A549 (cell line): ENCODE data around the gene CCDC160. TPM values are rescaled to one million over a fixed set of nuclear protein-coding genes. Genes with fewer than 3 reads are reported as not detected.

Source experiments
- ATAC-seq, 2 experiments: fragments of 200-7000 bp in 1 of 2; fragments of >200 bp in 1 of 2; cut with Nextera tagmentation in 1 of 2; cut with Tn5 transposase in 1 of 2; 3 replicates each; pipeline versions ENCODE4 v1.8.0 to v1.9.1; 2018 to 2020; ENCODE audit warnings: mild to moderate bottlenecking in 1 of 2, moderate library complexity in 1 of 2
- CTCF ChIA-PET: fragments of 300-600 bp; sonication (Branson Sonifier 250); formaldehyde crosslinking; extraction: SDS; loops from one replicate; lab custom pipeline; 2021; ENCODE audit warnings: antibody characterized with exemption, inconsistent platforms; lab: Yijun Ruan, JAX
- POLR2A ChIA-PET: fragments of 350-600 bp; formaldehyde crosslinking; extraction: SDS; loops from one replicate; lab custom pipeline; 2021; ENCODE audit warnings: antibody characterized with exemption, inconsistent platforms; lab: Yijun Ruan, JAX
- DNase-seq, 2 experiments: peaks; one replicate each; pipeline versions ENCODE4 v3.0.0 to v3.0.0-alpha.2; 2011 to 2016; ENCODE audit warnings: low read depth in 1 of 2, low spot score in 1 of 2
- FAIRE-seq: peaks from 2 replicates; lab custom pipeline; 2011; peaks lifted over from hg19 to GRCh38; lab: Jason Lieb, UNC
- H3K27ac ChIP-seq, 2 experiments: fragments of >200 bp; sonication (Bioruptor Twin); formaldehyde crosslinking; 3 replicates each; pipeline ENCODE4 v1.5.1; 2016 to 2017
- H3K4me1 ChIP-seq: fragments of >200 bp; sonication (Bioruptor Twin); formaldehyde crosslinking; 3 replicates; pipeline ENCODE4 v1.6.1; 2016
- H3K4me2 ChIP-seq: fragments of >200 bp; sonication (Bioruptor Twin); formaldehyde crosslinking; 3 replicates; pipeline ENCODE4 v1.6.1; 2016
- H3K4me3 ChIP-seq: fragments of >200 bp; sonication (Bioruptor Twin); formaldehyde crosslinking; 3 replicates; pipeline ENCODE4 v1.5.1; 2016
- H3K9me3 ChIP-seq: fragments of >200 bp; sonication (Bioruptor Twin); formaldehyde crosslinking; 3 replicates; pipeline ENCODE4 v1.6.1; 2016
- BCL3 ChIP-seq: fragments of >200 bp; sonication (Bioruptor Twin); formaldehyde crosslinking; IDR thresholded peaks from 3 replicates; pipeline ENCODE4 v1.6.1; 2016
- BHLHE40 ChIP-seq: IDR thresholded peaks from 2 replicates; pipeline ENCODE4 v1.6.1; 2012; ENCODE audit warnings: low read depth, low read length, inconsistent platforms
- CTCF ChIP-seq: fragments of >200 bp; sonication (Bioruptor Twin); formaldehyde crosslinking; IDR thresholded peaks from 3 replicates; pipeline ENCODE4 v1.5.1; 2016
- ELK1 ChIP-seq: fragments of 150-350 bp; IDR thresholded peaks from 2 replicates; pipeline ENCODE4 v1.6.1; 2014; ENCODE audit warnings: low read depth, mild to moderate bottlenecking, low read length
- EP300 ChIP-seq, 2 experiments: fragments of >200 bp; sonication (Bioruptor Twin); formaldehyde crosslinking; IDR thresholded peaks; 2 replicates in 1 of 2; 3 replicates in 1 of 2; pipeline ENCODE4 v1.6.1; 2016 to 2017
- FOSB ChIP-seq: fragments of 250-450 bp; sonication (Bioruptor Pico); IDR thresholded peaks from 2 replicates; pipeline ENCODE4 v1.5.0; 2020; ENCODE audit warnings: mild to moderate bottlenecking, moderate library complexity
- FOXS1 ChIP-seq: fragments of 250-450 bp; sonication (Bioruptor Pico); IDR thresholded peaks from 2 replicates; pipeline ENCODE4 v1.5.0; 2020; ENCODE audit warnings: mild to moderate bottlenecking, moderate library complexity
- GATA3 ChIP-seq: IDR thresholded peaks from 2 replicates; pipeline ENCODE4 v1.6.1; 2012; ENCODE audit warnings: borderline replicate concordance
- HDAC2 ChIP-seq: fragments of 200-600 bp; sonication (generic); IDR thresholded peaks from 2 replicates; pipeline ENCODE4 v1.6.1; 2016
- HMGXB4 ChIP-seq: fragments of 250-450 bp; sonication (Bioruptor Pico); IDR thresholded peaks from 2 replicates; pipeline ENCODE4 v1.5.0; 2021; ENCODE audit warnings: mild to moderate bottlenecking, moderate library complexity, borderline replicate concordance
- HOXB13 ChIP-seq: fragments of 250-450 bp; sonication (Bioruptor Pico); IDR thresholded peaks from 2 replicates; pipeline ENCODE4 v1.5.0; 2020; ENCODE audit warnings: low read depth, mild to moderate bottlenecking, moderate library complexity
- MAFK ChIP-seq: fragments of 450-650 bp; IDR thresholded peaks from 2 replicates; pipeline ENCODE4 v1.6.1; 2014; ENCODE audit not compliant: partially characterized antibody
- NPAS2 ChIP-seq: fragments of 250-450 bp; sonication (Bioruptor Pico); IDR thresholded peaks from 2 replicates; pipeline ENCODE4 v1.8.0; 2022; ENCODE audit warnings: mild to moderate bottlenecking, moderate library complexity, borderline replicate concordance
- POLR2AphosphoS2 ChIP-seq: conservative IDR thresholded peaks from 2 replicates; pipeline ENCODE4 v1.6.1; 2012; ENCODE audit warnings: low read length, improper control_type of control experiment, inconsistent platforms
- RARB ChIP-seq: fragments of 250-450 bp; sonication (Bioruptor Pico); IDR thresholded peaks from 2 replicates; pipeline ENCODE4 v1.8.0; 2021; ENCODE audit warnings: mild to moderate bottlenecking, moderate library complexity
- RFX5 ChIP-seq: fragments of 450-650 bp; IDR thresholded peaks from 2 replicates; pipeline ENCODE4 v1.7.1; 2014; ENCODE audit warnings: antibody characterized with exemption, mild to moderate bottlenecking, moderate library complexity
- RNF2 ChIP-seq: fragments of 200-600 bp; sonication (generic); IDR thresholded peaks from 2 replicates; pipeline ENCODE4 v1.6.1; 2016; ENCODE audit warnings: low read depth, mild to moderate bottlenecking, antibody characterized with exemption, moderate library complexity, borderline replicate concordance
- SREBF2 ChIP-seq: fragments of 450-650 bp; IDR thresholded peaks from 2 replicates; pipeline ENCODE4 v1.6.1; 2014; ENCODE audit warnings: mild to moderate bottlenecking, moderate library complexity
- TFCP2L1 ChIP-seq: fragments of 250-450 bp; sonication (Bioruptor Pico); IDR thresholded peaks from 2 replicates; pipeline ENCODE4 v1.5.0; 2021; ENCODE audit warnings: mild to moderate bottlenecking
- ZC3H11A ChIP-seq: fragments of 450-650 bp; IDR thresholded peaks from 2 replicates; pipeline ENCODE4 v1.6.1; 2014; ENCODE audit warnings: antibody characterized with exemption, mild to moderate bottlenecking
- ZFP36 ChIP-seq: fragments of 450-650 bp; IDR thresholded peaks from 2 replicates; pipeline ENCODE4 v1.6.1; 2014; ENCODE audit warnings: borderline replicate concordance; ENCODE audit not compliant: partially characterized antibody
- ZNF302 ChIP-seq: fragments of 250-450 bp; sonication (Bioruptor Pico); IDR thresholded peaks from 2 replicates; pipeline ENCODE4 v1.9.0; 2021; ENCODE audit warnings: inconsistent platforms, mild to moderate bottlenecking, moderate library complexity
- WGBS: methylation state at CpG from one replicate; pipeline ENCODE4 v1.1.6; 2017; ENCODE audit errors: missing lambda C conversion rate; 5-methylcytosine and 5-hydroxymethylcytosine counted together
- polyA plus RNA-seq, 4 experiments: library from polyadenylated mRNA; depleted of rRNA in 3 of 4; stranded (reverse); fragments of >200 nt; fragmentation: RNase III in 1 of 4; extraction: RNeasy Plus Mini Kit Qiagen cat#74134 plus additional on column Dnase treatment in 1 of 4; gene quantifications; 2 replicates in 3 of 4; 3 replicates in 1 of 4; pipeline ENCODE4 v1.2.3, GENCODE V29; 2011 to 2017
- TF ChIP-seq, protein P1 (sequence below): fragments of 200-600 bp; sonication (generic); IDR thresholded peaks from 2 replicates; pipeline ENCODE4 v1.6.1; 2016; ENCODE audit warnings: antibody characterized with exemption, mild to moderate bottlenecking, moderate library complexity

The CCDC160 gene
- polyA plus RNA-seq, 2 of the 4 experiments (the other 2 are of a cell fraction), result 0.09 TPM; not detected in 1

DNA sequence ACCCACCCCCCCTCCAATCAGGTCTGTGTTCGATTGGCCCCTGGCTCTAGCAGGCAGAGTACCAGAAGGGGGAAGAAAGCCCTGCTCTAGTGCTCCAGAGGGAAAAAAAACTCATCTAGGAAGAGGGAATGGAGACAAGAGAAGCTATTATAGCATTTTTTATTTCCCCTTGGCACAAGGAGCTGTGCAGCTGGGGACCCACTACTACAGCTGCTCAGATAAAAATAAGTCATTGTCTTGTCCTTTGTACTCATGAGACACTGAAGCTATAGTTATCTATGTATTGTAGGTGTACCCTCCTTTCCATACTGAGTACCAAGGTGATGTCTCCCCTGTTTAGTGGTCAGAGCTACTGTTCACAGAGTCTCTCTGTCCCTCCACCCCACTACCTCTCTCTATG, 14.3 kb downstream of the CCDC160 start:
- TF ChIP-seq HDAC2, result no peak
- TF ChIP-seq ZC3H11A, result no peak
- no peak for TF ChIP-seq ZNF302 (CRISPR knock-in tag)
- TF ChIP-seq BHLHE40, result no peak
- no peak for TF ChIP-seq FOXS1
- TF ChIP-seq HOXB13 (CRISPR knock-in tag), result no peak
- TF ChIP-seq TFCP2L1 (CRISPR knock-in tag), result no peak
- TF ChIP-seq RNF2, result no peak
- TF ChIP-seq, protein P1, sequence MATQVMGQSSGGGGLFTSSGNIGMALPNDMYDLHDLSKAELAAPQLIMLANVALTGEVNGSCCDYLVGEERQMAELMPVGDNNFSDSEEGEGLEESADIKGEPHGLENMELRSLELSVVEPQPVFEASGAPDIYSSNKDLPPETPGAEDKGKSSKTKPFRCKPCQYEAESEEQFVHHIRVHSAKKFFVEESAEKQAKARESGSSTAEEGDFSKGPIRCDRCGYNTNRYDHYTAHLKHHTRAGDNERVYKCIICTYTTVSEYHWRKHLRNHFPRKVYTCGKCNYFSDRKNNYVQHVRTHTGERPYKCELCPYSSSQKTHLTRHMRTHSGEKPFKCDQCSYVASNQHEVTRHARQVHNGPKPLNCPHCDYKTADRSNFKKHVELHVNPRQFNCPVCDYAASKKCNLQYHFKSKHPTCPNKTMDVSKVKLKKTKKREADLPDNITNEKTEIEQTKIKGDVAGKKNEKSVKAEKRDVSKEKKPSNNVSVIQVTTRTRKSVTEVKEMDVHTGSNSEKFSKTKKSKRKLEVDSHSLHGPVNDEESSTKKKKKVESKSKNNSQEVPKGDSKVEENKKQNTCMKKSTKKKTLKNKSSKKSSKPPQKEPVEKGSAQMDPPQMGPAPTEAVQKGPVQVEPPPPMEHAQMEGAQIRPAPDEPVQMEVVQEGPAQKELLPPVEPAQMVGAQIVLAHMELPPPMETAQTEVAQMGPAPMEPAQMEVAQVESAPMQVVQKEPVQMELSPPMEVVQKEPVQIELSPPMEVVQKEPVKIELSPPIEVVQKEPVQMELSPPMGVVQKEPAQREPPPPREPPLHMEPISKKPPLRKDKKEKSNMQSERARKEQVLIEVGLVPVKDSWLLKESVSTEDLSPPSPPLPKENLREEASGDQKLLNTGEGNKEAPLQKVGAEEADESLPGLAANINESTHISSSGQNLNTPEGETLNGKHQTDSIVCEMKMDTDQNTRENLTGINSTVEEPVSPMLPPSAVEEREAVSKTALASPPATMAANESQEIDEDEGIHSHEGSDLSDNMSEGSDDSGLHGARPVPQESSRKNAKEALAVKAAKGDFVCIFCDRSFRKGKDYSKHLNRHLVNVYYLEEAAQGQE, result no peak
- no peak for TF ChIP-seq EP300 (IDR thresholded peaks at IDR 0.05)
- no peak for TF ChIP-seq NPAS2 (CRISPR knock-in tag)
- TF ChIP-seq RFX5, result no peak
- no peak for TF ChIP-seq HMGXB4 (CRISPR knock-in tag)
- no peak for TF ChIP-seq SREBF2
- no peak for TF ChIP-seq FOSB (CRISPR knock-in tag)
- TF ChIP-seq ELK1, result no peak
- no peak for TF ChIP-seq POLR2AphosphoS2
- no peak for TF ChIP-seq ZFP36
- no peak for TF ChIP-seq RARB
- CTCF ChIA-PET, result no interaction called here

GRCh38 chrX:134254511-134254910, 17.5 kb downstream of the CCDC160 start:
- CTCF ChIA-PET, result interaction anchor here (0.9 to 1.1 kb wide), 2 partner anchors 23 to 116 kb away, joined by 3 read pairs; no protein-coding TSS in a partner anchor
- POLR2A ChIA-PET, result no interaction called here
- ATAC-seq, result no peak
- no peak for DNase-seq
- Histone ChIP-seq H3K4me2 (no peak overlapping the region), H3K9me3 (no peaks in the 10 kb centered on the region), H3K27ac (no peak overlapping the region), H3K4me1 (no peaks in the 10 kb centered on the region), H3K4me3 (no peak overlapping the region)
- FAIRE-seq, result no peak
- TF ChIP-seq GATA3, result no peak
- no peak for TF ChIP-seq ELK1
- no peak for TF ChIP-seq CTCF
- no peak for TF ChIP-seq EP300 (IDR thresholded peaks at IDR 0.05)
- no peak for TF ChIP-seq BCL3
- no peak for TF ChIP-seq ZC3H11A
- TF ChIP-seq FOSB (CRISPR knock-in tag), result no peak
- TF ChIP-seq HDAC2, result no peak
- TF ChIP-seq MAFK, result no peak
- no peak for TF ChIP-seq HMGXB4 (CRISPR knock-in tag)

More for the DNA sequence above, 14.3 kb downstream of the CCDC160 start:
- FAIRE-seq (no peak), ATAC-seq (no peak), DNase-seq (no peak)
- Histone ChIP-seq H3K4me2 (no peak overlapping the region), H3K27ac (no peak overlapping the region), H3K9me3 (no peaks in the 10 kb centered on the region), H3K4me1 (no peaks in the 10 kb centered on the region), H3K4me3 (no peak overlapping the region)
- WGBS, result 0% methylated on average over 1 of the region's 1 CpG
- POLR2A ChIA-PET, result no interaction called here
